GM13976 (cell line): ENCODE results near the gene ARHGEF37.

Experiments used
- DNase-seq: peaks from one replicate; pipeline ENCODE4 v3.0.0; 2012; ENCODE audit warnings: low spot score
- in situ Hi-C: fragments of 300-500 bp; cut with MboI; formaldehyde crosslinking; loops from one replicate; pipeline ENCODE4 v1.12.0; 2022; ENCODE audit warnings: low sequenced_read_pairs, mixed read lengths, inconsistent platforms; ENCODE audit not compliant: unreplicated experiment
- TF ChIP-seq, protein P1 (sequence below): IDR thresholded peaks from 2 replicates; pipeline ENCODE4 v1.5.1; 2012; ENCODE audit warnings: borderline replicate concordance, mild to moderate bottlenecking; ENCODE audit not compliant: insufficient read depth; ENCODE audit errors: extremely low read depth, missing control alignments, control extremely low read depth

ARHGEF37 gene

DNA sequence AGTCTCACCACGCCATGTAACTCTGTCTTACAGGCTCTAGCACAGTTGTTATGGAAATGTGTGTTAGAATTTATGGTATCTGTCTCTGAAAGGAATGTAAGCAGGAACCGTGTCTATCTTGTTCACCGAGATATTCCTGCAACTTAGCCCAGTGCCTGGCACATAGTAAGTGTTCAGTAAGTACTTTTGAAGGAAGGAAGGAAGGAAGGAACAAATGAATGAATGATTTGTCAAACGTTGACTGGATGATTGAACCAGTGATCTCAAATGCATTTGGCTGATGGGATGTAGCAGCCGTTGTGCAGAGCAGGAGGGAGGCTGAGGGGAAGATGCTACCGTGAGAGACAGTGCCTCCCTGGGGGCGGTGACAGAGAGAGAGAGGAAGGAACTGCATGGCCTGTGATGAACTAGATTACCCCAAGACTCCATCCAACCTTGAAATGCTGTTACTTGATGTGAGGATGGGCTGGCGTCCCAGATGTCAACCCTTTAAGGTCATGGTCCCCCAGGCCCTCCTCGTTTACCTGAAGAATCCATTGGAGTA lies 101.3 kb downstream of the ARHGEF37 start:
- in situ Hi-C loops, result no loop called here
- TF ChIP-seq, protein P1, sequence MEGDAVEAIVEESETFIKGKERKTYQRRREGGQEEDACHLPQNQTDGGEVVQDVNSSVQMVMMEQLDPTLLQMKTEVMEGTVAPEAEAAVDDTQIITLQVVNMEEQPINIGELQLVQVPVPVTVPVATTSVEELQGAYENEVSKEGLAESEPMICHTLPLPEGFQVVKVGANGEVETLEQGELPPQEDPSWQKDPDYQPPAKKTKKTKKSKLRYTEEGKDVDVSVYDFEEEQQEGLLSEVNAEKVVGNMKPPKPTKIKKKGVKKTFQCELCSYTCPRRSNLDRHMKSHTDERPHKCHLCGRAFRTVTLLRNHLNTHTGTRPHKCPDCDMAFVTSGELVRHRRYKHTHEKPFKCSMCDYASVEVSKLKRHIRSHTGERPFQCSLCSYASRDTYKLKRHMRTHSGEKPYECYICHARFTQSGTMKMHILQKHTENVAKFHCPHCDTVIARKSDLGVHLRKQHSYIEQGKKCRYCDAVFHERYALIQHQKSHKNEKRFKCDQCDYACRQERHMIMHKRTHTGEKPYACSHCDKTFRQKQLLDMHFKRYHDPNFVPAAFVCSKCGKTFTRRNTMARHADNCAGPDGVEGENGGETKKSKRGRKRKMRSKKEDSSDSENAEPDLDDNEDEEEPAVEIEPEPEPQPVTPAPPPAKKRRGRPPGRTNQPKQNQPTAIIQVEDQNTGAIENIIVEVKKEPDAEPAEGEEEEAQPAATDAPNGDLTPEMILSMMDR, result no peak
- no peak for DNase-seq

DNA sequence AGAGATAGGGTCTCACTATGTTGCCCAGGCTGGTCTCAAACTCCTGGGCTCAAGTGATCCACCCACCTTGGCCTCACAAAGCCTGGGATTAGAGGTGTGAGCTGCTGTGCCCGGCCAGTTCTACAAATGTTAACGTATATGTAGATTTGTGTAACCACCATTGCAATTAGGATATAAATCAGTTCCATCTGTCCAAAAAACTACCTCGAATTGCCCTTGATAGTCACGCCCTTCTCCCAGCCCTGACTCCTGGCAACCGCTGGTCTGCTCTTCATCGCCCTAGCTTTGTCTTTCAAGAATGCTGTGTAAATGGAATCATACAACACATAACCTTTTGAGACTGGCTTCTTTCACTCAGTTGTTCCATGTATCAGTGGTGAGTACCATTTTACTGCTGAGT lies 102.7 kb downstream of the ARHGEF37 start:
- in situ Hi-C loops, result no loop called here
- TF ChIP-seq, protein P1, result no peak
- no peak for DNase-seq

DNA sequence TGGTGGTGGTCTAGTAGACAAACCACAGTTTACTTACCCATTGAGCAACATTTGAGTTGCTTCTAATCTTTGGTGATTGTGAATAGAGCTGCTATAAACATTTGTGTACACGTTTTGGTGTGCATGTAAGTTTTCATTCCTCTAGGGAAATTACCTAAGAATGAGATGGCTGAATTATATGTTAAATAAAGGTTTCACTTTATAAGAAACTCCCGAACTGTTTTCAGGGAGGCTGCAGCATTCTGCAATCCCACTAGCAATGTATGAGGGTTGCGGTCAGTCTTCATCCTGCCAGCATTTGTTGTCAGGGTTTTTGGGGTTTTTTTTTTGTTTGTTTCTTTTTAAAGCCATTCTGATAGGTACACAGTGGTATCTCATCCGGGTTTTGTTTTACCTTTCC lies 103.1 kb downstream of the ARHGEF37 start:
- DNase-seq, result no peak
- in situ Hi-C loops, result no loop called here
- TF ChIP-seq, protein P1, result no peak
